OCI-LY7 (cell line): ENCODE measurements around the gene FRAS1.

Source experiments
- CTCF ChIP-seq: fragments of 200-600 bp; sonication (generic); conservative IDR thresholded peaks from 2 replicates; pipeline ENCODE4 v1.5.1; 2014; ENCODE audit warnings: mild to moderate bottlenecking, antibody characterized with exemption, low read length, moderate library complexity, mixed read lengths
- EZH2phosphoT487 ChIP-seq: fragments of 200-600 bp; sonication (generic); IDR thresholded peaks from 2 replicates; pipeline ENCODE4 v1.6.1; 2018; ENCODE audit warnings: low read depth, borderline replicate concordance, mild to moderate bottlenecking, mixed run types, antibody characterized with exemption, low read length, moderate library complexity, mixed read lengths

GRCh38 chr4:78361621-78362120 is 304.5 kb downstream of the FRAS1 start:
- TF ChIP-seq CTCF: no peak
- no peak for TF ChIP-seq EZH2phosphoT487
